Keratinocyte (primary cell): ENCODE measurements around the gene MAMDC2.

ENCODE experiments used
- EZH2 ChIP-seq: IDR thresholded peaks from one replicate; pipeline ENCODE4 v1.6.1; 2012; ENCODE audit warnings: inconsistent platforms, mild to moderate bottlenecking, low read length, moderate library complexity
- TF ChIP-seq, protein P1 (sequence below), 3 experiments: IDR thresholded peaks in 1 of 3; conservative IDR thresholded peaks in 1 of 3; optimal IDR thresholded peaks in 1 of 3; 2 replicates in 2 of 3; 3 replicates in 1 of 3; pipeline versions ENCODE3 to v1.5.1; 2011; ENCODE audit warnings: low read length in 3 of 3, mild to moderate bottlenecking in 3 of 3, moderate library complexity in 2 of 3, control low read depth in 1 of 3, inconsistent platforms in 1 of 3; ENCODE audit not compliant: insufficient read depth in 2 of 3; ENCODE audit errors: extremely low read depth in 1 of 3

DNA sequence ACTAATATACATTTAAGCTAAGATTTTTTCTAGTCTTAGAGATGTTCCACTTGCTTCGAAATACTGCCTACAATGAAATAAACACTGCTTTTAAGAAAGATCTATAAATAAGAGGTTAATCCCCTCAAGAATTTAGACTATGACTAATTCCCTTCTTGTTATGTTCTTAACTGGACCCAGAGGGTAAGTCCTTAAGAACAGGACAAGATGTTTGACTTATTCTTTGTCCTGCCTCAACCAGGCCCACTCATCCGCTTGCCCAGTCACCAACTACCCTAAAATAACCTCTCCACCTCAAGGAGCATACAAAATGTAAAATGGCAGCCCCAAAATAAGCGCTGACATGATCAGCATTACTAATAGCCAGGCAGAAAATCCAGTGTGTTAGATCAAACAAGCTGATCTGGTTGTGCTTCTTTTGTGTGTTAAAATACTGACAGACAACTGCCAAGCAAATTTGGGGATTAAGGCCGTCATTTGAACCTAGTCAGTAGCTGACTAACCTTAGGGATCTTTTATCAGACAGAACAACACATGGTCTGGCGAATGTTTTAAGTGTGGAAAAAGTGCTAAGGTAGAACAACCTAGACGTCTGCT lies 121.5 kb downstream of the MAMDC2 start:
- TF ChIP-seq, protein P1, sequence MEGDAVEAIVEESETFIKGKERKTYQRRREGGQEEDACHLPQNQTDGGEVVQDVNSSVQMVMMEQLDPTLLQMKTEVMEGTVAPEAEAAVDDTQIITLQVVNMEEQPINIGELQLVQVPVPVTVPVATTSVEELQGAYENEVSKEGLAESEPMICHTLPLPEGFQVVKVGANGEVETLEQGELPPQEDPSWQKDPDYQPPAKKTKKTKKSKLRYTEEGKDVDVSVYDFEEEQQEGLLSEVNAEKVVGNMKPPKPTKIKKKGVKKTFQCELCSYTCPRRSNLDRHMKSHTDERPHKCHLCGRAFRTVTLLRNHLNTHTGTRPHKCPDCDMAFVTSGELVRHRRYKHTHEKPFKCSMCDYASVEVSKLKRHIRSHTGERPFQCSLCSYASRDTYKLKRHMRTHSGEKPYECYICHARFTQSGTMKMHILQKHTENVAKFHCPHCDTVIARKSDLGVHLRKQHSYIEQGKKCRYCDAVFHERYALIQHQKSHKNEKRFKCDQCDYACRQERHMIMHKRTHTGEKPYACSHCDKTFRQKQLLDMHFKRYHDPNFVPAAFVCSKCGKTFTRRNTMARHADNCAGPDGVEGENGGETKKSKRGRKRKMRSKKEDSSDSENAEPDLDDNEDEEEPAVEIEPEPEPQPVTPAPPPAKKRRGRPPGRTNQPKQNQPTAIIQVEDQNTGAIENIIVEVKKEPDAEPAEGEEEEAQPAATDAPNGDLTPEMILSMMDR (optimal IDR thresholded peaks at IDR 0.05 in 1 of 3, IDR thresholded peaks at IDR 0.05 in 1 of 3, conservative IDR thresholded peaks at IDR 0.05 in 1 of 3; ENCODE audit: extremely low read depth in 1 of 3, insufficient read depth in 2 of 3, low read length in 3 of 3): no peak
- TF ChIP-seq EZH2: no peak
